Activated T-cell treated with anti-CD3 and anti-CD28 coated beads, Interleukin-2, amount 50 U/mL, for 4 hours (primary cell): ENCODE data around the gene DMWD. TPM values are rescaled to one million over a fixed set of nuclear protein-coding genes. Genes with fewer than 3 reads are reported as not detected.
"Not testable (repeated sequence)": the region's sequence is repeated elsewhere in the genome, so short reads cannot be mapped to it uniquely, and the experiment has no call there.

Experiments used
- ATAC-seq, 2 donors: fragments of 200-7000 bp; cut with Tn5 transposase; one replicate each; pipeline ENCODE4 v1.10.0; 2021
- DNase-seq: peaks from one replicate; pipeline ENCODE4 v3.0.0-alpha.2; 2020
- H3K27me3 Mint-ChIP-seq: one replicate; pipeline ENCODE4 v1.8.0; 2021; ENCODE audit warnings: low read depth, mixed read lengths
- H3K36me3 Mint-ChIP-seq: one replicate; pipeline ENCODE4 v1.8.0; 2022; ENCODE audit warnings: mixed read lengths; ENCODE audit not compliant: insufficient read depth
- H3K4me1 Mint-ChIP-seq: one replicate; pipeline ENCODE4 v1.8.0; 2021; ENCODE audit warnings: low read depth, mixed read lengths
- H3K4me3 Mint-ChIP-seq: one replicate; pipeline ENCODE4 v1.8.0; 2021; ENCODE audit warnings: mild to moderate bottlenecking, moderate library complexity, mixed read lengths
- H3K9me3 Mint-ChIP-seq: one replicate; pipeline ENCODE4 v1.8.0; 2021; ENCODE audit warnings: mixed read lengths
- total RNA-seq, 3 donors: library from RNA; stranded (reverse); gene quantifications; one replicate each; pipeline ENCODE4 v1.2.1, GENCODE V29; 2021

Gene DMWD
- total RNA-seq, 3 donors from 2014 or later = 53.3 to 60.5 (median 54.2) TPM

GRCh38 chr19:45804959-45805230 is 12.2 kb upstream of the DMWD start:
- Mint-ChIP-seq H3K4me1 (peaks cover 5% of the 10 kb centered on the region), H3K4me3 (no peak overlapping the region), H3K9me3 (no peaks in the 10 kb centered on the region), H3K36me3 (no peaks in the 10 kb centered on the region), H3K27me3 (peaks cover 7% of the 10 kb centered on the region)
- DNase-seq (no peak), ATAC-seq (no peak)

GRCh38 chr19:45804140-45804958 is 11.7 kb upstream of the DMWD start:
- Mint-ChIP-seq H3K36me3 (no peaks in the 10 kb centered on the region), H3K4me1 (peaks cover under 1% of the 10 kb centered on the region), H3K9me3 (no peaks in the 10 kb centered on the region), H3K4me3 (no peak overlapping the region), H3K27me3 (peaks cover 9% of the 10 kb centered on the region)
- ATAC-seq (no peak), DNase-seq (no peak)

- Mint-ChIP-seq H3K27me3 (peaks cover 19% of the 10 kb centered on the region), H3K4me1 (peaks cover 4% of the 10 kb centered on the region), H3K36me3 (no peaks in the 10 kb centered on the region), H3K4me3 (no peak overlapping the region), H3K9me3 (no peaks in the 10 kb centered on the region)
- no peak for DNase-seq
- no peak for ATAC-seq
Observed at GRCh38 chr19:45801603-45802175, 9.0 kb upstream of the DMWD start.

GRCh38 chr19:45800070-45800553 is 7.5 kb upstream of the DMWD start:
- H3K9me3 Mint-ChIP-seq = no peaks in the 10 kb centered on the region
- ATAC-seq = peak in 1 of 2 donors; percentile 15
- peaks cover 25% of the 10 kb centered on the region for H3K27me3 Mint-ChIP-seq

GRCh38 chr19:45799541-45799940 is 6.9 kb upstream of the DMWD start:
- not testable (repeated sequence) for H3K9me3 Mint-ChIP-seq, H3K4me1 Mint-ChIP-seq, H3K4me3 Mint-ChIP-seq, H3K36me3 Mint-ChIP-seq, DNase-seq, ATAC-seq
- peaks cover 30% of the 10 kb centered on the region for H3K27me3 Mint-ChIP-seq

More at GRCh38 chr19:45800070-45800553, 7.5 kb upstream of the DMWD start:
- no peaks in the 10 kb centered on the region for H3K36me3 Mint-ChIP-seq
- H3K4me1 Mint-ChIP-seq = peaks cover 4% of the 10 kb centered on the region
- DNase-seq = no peak
- H3K4me3 Mint-ChIP-seq = no peak overlapping the region

GRCh38 chr19:45798995-45799517 is 6.4 kb upstream of the DMWD start:
- Mint-ChIP-seq H3K36me3 (no peaks in the 10 kb centered on the region), H3K9me3 (no peaks in the 10 kb centered on the region), H3K4me3 (no peak overlapping the region), H3K4me1 (peaks cover 5% of the 10 kb centered on the region), H3K27me3 (peaks cover 30% of the 10 kb centered on the region)
- DNase-seq (peak; percentile 63), ATAC-seq (peak; percentile 81 to 82)

GRCh38 chr19:45794627-45795026 is 2.0 kb upstream of the DMWD start:
- Mint-ChIP-seq H3K4me1 (peaks cover 36% of the 10 kb centered on the region), H3K4me3 (no peak overlapping the region), H3K36me3 (peaks cover 2% of the 10 kb centered on the region), H3K9me3 (no peaks in the 10 kb centered on the region), H3K27me3 (peaks cover 27% of the 10 kb centered on the region)
- DNase-seq (no peak), ATAC-seq (no peak)

- Mint-ChIP-seq H3K4me1 (peaks cover 32% of the 10 kb centered on the region), H3K36me3 (peaks cover 7% of the 10 kb centered on the region), H3K27me3 (peaks cover 23% of the 10 kb centered on the region), H3K9me3 (no peaks in the 10 kb centered on the region), H3K4me3 (peak overlapping the region; percentile 37)
- ATAC-seq (no peak), DNase-seq (no peak)
Observed at GRCh38 chr19:45793876-45794275, 1.2 kb upstream of the DMWD start.

- H3K27me3 Mint-ChIP-seq = peaks cover 22% of the 10 kb centered on the region
- H3K36me3 Mint-ChIP-seq = peaks cover 14% of the 10 kb centered on the region
- DNase-seq (no peak), ATAC-seq (no peak)
- peak overlapping the region; percentile 78 for H3K4me3 Mint-ChIP-seq
- H3K9me3 Mint-ChIP-seq = no peaks in the 10 kb centered on the region
- peaks cover 31% of the 10 kb centered on the region for H3K4me1 Mint-ChIP-seq
Observed at GRCh38 chr19:45793178-45793564, 526 bp upstream of the DMWD start.

GRCh38 chr19:45791744-45792469 is 738 bp downstream of the DMWD start:
- DNase-seq = no peak
- Mint-ChIP-seq H3K27me3 (peaks cover 17% of the 10 kb centered on the region), H3K4me1 (peaks cover 31% of the 10 kb centered on the region), H3K9me3 (no peaks in the 10 kb centered on the region), H3K4me3 (peak overlapping the region; percentile 94), H3K36me3 (peaks cover 20% of the 10 kb centered on the region)
- peak; percentile 9 to 39 for ATAC-seq

GRCh38 chr19:45790942-45791341 is 1.7 kb downstream of the DMWD start:
- peaks cover 14% of the 10 kb centered on the region for H3K27me3 Mint-ChIP-seq
- H3K4me3 Mint-ChIP-seq = peak overlapping the region; percentile 94
- DNase-seq (no peak), ATAC-seq (no peak)
- H3K4me1 Mint-ChIP-seq = peaks cover 31% of the 10 kb centered on the region
- H3K36me3 Mint-ChIP-seq = peaks cover 27% of the 10 kb centered on the region
- H3K9me3 Mint-ChIP-seq = no peaks in the 10 kb centered on the region

- H3K4me3 Mint-ChIP-seq = no peak overlapping the region
- DNase-seq (no peak), ATAC-seq (no peak)
- H3K27me3 Mint-ChIP-seq = peaks cover 7% of the 10 kb centered on the region
- no peaks in the 10 kb centered on the region for H3K9me3 Mint-ChIP-seq
- peaks cover 31% of the 10 kb centered on the region for H3K36me3 Mint-ChIP-seq
- H3K4me1 Mint-ChIP-seq = peaks cover 31% of the 10 kb centered on the region
Observed at GRCh38 chr19:45789035-45789786, 3.4 kb downstream of the DMWD start.

GRCh38 chr19:45786533-45786894 is 6.1 kb downstream of the DMWD start:
- peaks cover 3% of the 10 kb centered on the region for H3K27me3 Mint-ChIP-seq
- peaks cover 33% of the 10 kb centered on the region for H3K36me3 Mint-ChIP-seq
- no peak for DNase-seq

More at GRCh38 chr19:45786533-45786894, 6.1 kb downstream of the DMWD start:
- H3K4me3 Mint-ChIP-seq = no peak overlapping the region
- H3K9me3 Mint-ChIP-seq = no peaks in the 10 kb centered on the region
- ATAC-seq = no peak
- H3K4me1 Mint-ChIP-seq = peaks cover 12% of the 10 kb centered on the region
